T-helper 1 cell treated with Interleukin-12 subunit alpha and Interleukin-12 subunit beta and Interleukin-4 antibody, amounts not matched to agents 30 μg/mL and 1 μg/mL, for 36 hours (primary cell): ENCODE results near the gene APLP1.

Source experiments
- H3K27ac Mint-ChIP-seq: one replicate; pipeline ENCODE4 v1.8.0; 2021; ENCODE audit warnings: mild to moderate bottlenecking, mixed read lengths
- H3K27me3 Mint-ChIP-seq: one replicate; pipeline ENCODE4 v1.8.0; 2021; ENCODE audit warnings: low read depth, mixed read lengths
- H3K36me3 Mint-ChIP-seq: one replicate; pipeline ENCODE4 v1.8.0; 2021; ENCODE audit warnings: low read depth, mixed read lengths
- H3K4me1 Mint-ChIP-seq: one replicate; pipeline ENCODE4 v1.8.0; 2021; ENCODE audit warnings: low read depth, mixed read lengths
- H3K4me3 Mint-ChIP-seq: one replicate; pipeline ENCODE4 v1.8.0; 2021; ENCODE audit warnings: mild to moderate bottlenecking, moderate library complexity, mixed read lengths
- H3K9me3 Mint-ChIP-seq: one replicate; pipeline ENCODE4 v1.8.0; 2021; ENCODE audit warnings: mixed read lengths

APLP1 gene

DNA sequence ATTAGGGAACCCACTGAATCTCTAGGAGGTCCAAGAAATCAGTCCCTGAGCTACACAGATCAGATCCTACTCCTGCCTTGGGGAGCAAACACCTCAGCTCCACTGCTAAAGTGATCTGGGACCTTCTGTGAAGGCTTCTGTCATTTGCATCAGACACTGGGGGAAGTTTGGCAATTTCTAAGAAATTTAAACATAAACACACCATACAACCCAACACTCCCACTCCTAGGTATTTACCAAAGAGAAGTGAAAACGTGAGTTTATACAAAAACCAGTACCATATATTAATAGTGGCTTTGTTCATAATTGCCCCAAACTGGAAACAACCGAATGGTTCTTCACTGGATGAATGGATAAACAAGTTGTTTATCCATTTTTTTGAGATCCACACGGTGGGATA, 47.1 kb downstream of the APLP1 start:
- H3K4me3 Mint-ChIP-seq = no peak overlapping the region
- no peak overlapping the region for H3K27ac Mint-ChIP-seq
- peaks cover 3% of the 10 kb centered on the region for H3K27me3 Mint-ChIP-seq
- H3K9me3 Mint-ChIP-seq = no peaks in the 10 kb centered on the region
- no peaks in the 10 kb centered on the region for H3K36me3 Mint-ChIP-seq
- peaks cover 3% of the 10 kb centered on the region for H3K4me1 Mint-ChIP-seq

DNA sequence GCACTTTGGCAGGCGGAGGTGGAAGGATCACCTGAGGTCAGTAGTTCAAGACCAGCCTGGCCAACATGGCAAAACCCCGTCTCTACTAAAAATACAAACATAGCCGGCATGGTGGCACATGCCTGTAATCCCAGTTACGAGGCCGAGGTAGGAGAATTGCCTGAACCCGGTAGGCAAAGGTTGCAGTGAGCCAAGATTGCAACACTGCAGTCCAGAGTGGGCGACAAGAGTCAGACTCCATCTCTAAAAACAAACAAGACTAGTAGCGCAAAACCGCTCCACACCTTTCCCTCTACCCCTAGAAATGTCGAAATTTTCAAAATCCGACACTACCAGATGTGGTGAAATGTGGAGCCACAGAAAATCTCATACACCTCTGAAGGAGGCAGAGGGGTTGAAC, 50.9 kb downstream of the APLP1 start:
- Mint-ChIP-seq H3K9me3 (no peaks in the 10 kb centered on the region), H3K27ac (no peak overlapping the region), H3K4me3 (no peak overlapping the region), H3K4me1 (peaks cover 1% of the 10 kb centered on the region), H3K27me3 (peaks cover 3% of the 10 kb centered on the region), H3K36me3 (no peaks in the 10 kb centered on the region)

DNA sequence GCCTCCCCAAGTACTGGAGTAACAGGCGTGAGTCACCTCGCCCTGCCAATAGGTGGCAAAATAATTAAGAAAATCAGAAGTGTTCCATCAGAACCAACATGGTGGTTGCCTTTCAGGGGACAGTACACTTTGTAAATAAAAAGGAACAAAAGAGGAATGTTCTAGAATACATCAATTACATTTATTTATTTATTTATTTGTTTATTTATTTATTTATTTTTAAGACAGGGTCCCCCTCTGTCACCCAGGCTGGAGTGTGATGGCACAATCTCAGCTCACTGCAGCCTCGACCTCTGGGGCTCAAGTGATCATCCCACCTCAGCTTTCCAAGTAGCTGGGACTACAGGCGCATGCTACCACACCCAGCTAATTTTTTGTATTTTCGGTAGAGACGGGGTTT, 52.6 kb downstream of the APLP1 start:
- peaks cover 7% of the 10 kb centered on the region for H3K27me3 Mint-ChIP-seq

GRCh38 chr19:35925501-35925900, 57.1 kb downstream of the APLP1 start:
- no peak overlapping the region for H3K4me3 Mint-ChIP-seq
- peaks cover 8% of the 10 kb centered on the region for H3K27me3 Mint-ChIP-seq
- peaks cover 14% of the 10 kb centered on the region for H3K9me3 Mint-ChIP-seq
- peaks cover 9% of the 10 kb centered on the region for H3K36me3 Mint-ChIP-seq
- H3K27ac Mint-ChIP-seq = no peak overlapping the region
- peaks cover 9% of the 10 kb centered on the region for H3K4me1 Mint-ChIP-seq

More for the DNA sequence above, 52.6 kb downstream of the APLP1 start:
- H3K27ac Mint-ChIP-seq = no peak overlapping the region
- H3K4me3 Mint-ChIP-seq = no peak overlapping the region
- H3K9me3 Mint-ChIP-seq = peaks cover 11% of the 10 kb centered on the region
- no peaks in the 10 kb centered on the region for H3K4me1 Mint-ChIP-seq
- H3K36me3 Mint-ChIP-seq = peaks cover 6% of the 10 kb centered on the region

DNA sequence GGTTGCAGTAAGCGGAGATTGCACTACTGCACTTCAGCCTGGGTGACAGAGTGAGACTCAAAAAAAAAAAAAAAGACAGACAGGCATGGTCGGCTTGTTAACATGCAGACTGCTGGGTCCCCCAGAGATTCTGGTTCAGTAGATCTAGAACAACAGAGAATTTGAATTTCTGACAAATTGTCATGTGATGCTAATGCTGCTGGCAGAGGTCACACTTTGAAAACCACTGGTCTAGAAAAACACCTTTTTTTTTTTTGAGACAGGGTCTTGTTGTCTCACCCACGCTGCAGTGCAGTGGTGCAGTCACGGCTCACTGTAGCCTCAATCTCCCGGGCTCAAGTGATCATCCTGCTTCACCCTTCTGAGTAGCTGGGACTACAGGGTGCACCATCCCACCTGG, 60.1 kb downstream of the APLP1 start:
- peaks cover 8% of the 10 kb centered on the region for H3K27me3 Mint-ChIP-seq
- H3K27ac Mint-ChIP-seq = no peak overlapping the region
- no peak overlapping the region for H3K4me3 Mint-ChIP-seq
- peaks cover 14% of the 10 kb centered on the region for H3K9me3 Mint-ChIP-seq
- H3K4me1 Mint-ChIP-seq = peaks cover 22% of the 10 kb centered on the region
- H3K36me3 Mint-ChIP-seq = peaks cover 9% of the 10 kb centered on the region
